Fibroblast of upper back skin (primary cell): ENCODE data around the gene DKKL1.
"Not testable (repeated sequence)": the region's sequence is repeated elsewhere in the genome, so short reads cannot be mapped to it uniquely, and the experiment has no call there.

Source experiments
- DNase-seq: peaks from one replicate; pipeline ENCODE4 v3.0.0-alpha.2; 2013

The DKKL1 gene

GRCh38 chr19:49363268-49364082, at the start of gene DKKL1:
Gene DKKL1, plus strand, starts transcription at chr19:49363877. Its CDS starts 122 bp downstream, at chr19:49363999.
- peak; percentile 99 for DNase-seq

- DNase-seq = no peak
Observed at GRCh38 chr19:49315111-49315510, 48.6 kb upstream of the DKKL1 start.

- no peak for DNase-seq
Observed at GRCh38 chr19:49316284-49316683, 47.4 kb upstream of the DKKL1 start.

GRCh38 chr19:49318296-49318695, 45.4 kb upstream of the DKKL1 start:
- no peak for DNase-seq

- no peak for DNase-seq
Observed at GRCh38 chr19:49324801-49325576, 38.7 kb upstream of the DKKL1 start, which contains the start of gene SLC6A16. Gene SLC6A16, minus strand, starts transcription at chr19:49325191. Its CDS starts 13,844 bp downstream, at chr19:49311347.

GRCh38 chr19:49325756-49326155, 37.9 kb upstream of the DKKL1 start:
- not testable (repeated sequence) for DNase-seq

GRCh38 chr19:49326165-49326704, 37.4 kb upstream of the DKKL1 start:
- DNase-seq = no peak

GRCh38 chr19:49327878-49328544, 35.7 kb upstream of the DKKL1 start:
- DNase-seq = peak; percentile 21

GRCh38 chr19:49328741-49329140, 34.9 kb upstream of the DKKL1 start:
- no peak for DNase-seq

- DNase-seq = not testable (repeated sequence)
Observed at GRCh38 chr19:49331187-49331586, 32.5 kb upstream of the DKKL1 start.

- DNase-seq = peak; percentile 31
Observed at GRCh38 chr19:49331616-49332055, 32.0 kb upstream of the DKKL1 start.

- not testable (repeated sequence) for DNase-seq
Observed at GRCh38 chr19:49332691-49333417, 30.8 kb upstream of the DKKL1 start.

GRCh38 chr19:49333418-49333805, 30.3 kb upstream of the DKKL1 start:
- DNase-seq = no peak

- DNase-seq = no peak
Observed at GRCh38 chr19:49333811-49334288, 29.8 kb upstream of the DKKL1 start.

- DNase-seq = no peak
Observed at GRCh38 chr19:49335071-49335783, 28.4 kb upstream of the DKKL1 start, which contains the start of gene CD37. Gene CD37, plus strand, starts transcription at chr19:49335406. Its CDS starts 135 bp downstream, at chr19:49335541.

- DNase-seq = no peak
Observed at GRCh38 chr19:49335784-49336481, 27.7 kb upstream of the DKKL1 start.

- no peak for DNase-seq
Observed at GRCh38 chr19:49336482-49337266, 27.0 kb upstream of the DKKL1 start.

- no peak for DNase-seq
Observed at GRCh38 chr19:49337267-49338022, 26.2 kb upstream of the DKKL1 start.
